PC-3 (cell line): ENCODE data around the gene KDM4C. TPM values are rescaled to one million over a fixed set of nuclear protein-coding genes. Genes with fewer than 3 reads are reported as not detected.

Source experiments
- ATAC-seq: fragments of 200-7000 bp; cut with Tn5 transposase; 2 replicates; pipeline ENCODE4 v1.9.1; 2020; ENCODE audit warnings: mild to moderate bottlenecking, moderate library complexity
- BruUV-seq: library from RNA; stranded (reverse); fragments of 400-500 nt; replicated peaks from 2 replicates; lab custom pipeline; 2021; lab: Mats Ljungman, UMichigan
- CTCF ChIA-PET: fragments of 300-600 bp; sonication (Branson Sonifier 250); formaldehyde crosslinking; loops from one replicate; lab custom pipeline; 2022; ENCODE audit warnings: antibody characterized with exemption; lab: Charles Lee
- POLR2A ChIA-PET: fragments of 300-600 bp; sonication (Branson Sonifier 250); formaldehyde crosslinking; loops from one replicate; lab custom pipeline; 2022; ENCODE audit warnings: antibody characterized with exemption; ENCODE audit not compliant: unreplicated experiment; lab: Charles Lee
- DNase-seq: peaks from one replicate; pipeline ENCODE4 v3.0.0-alpha.2; 2015
- H2AFZ ChIP-seq: fragments of 300-600 bp; sonication (generic); 2 replicates; pipeline ENCODE4 v1.6.0; 2016; ENCODE audit warnings: antibody characterized with exemption, low read length
- H3F3A ChIP-seq: fragments of 300-600 bp; sonication (generic); one replicate; pipeline ENCODE4 v1.6.0; 2017; ENCODE audit warnings: antibody characterized with exemption, low read length, control low read depth, mild to moderate bottlenecking; ENCODE audit not compliant: unreplicated experiment
- H3K27ac ChIP-seq: fragments of 300-600 bp; sonication (generic); 2 replicates; pipeline ENCODE4 v1.5.1; 2016; ENCODE audit warnings: mild to moderate bottlenecking, low read length
- H3K27me3 ChIP-seq: fragments of 300-600 bp; sonication (generic); 2 replicates; pipeline ENCODE4 v1.6.1; 2016; ENCODE audit warnings: low read length, mixed read lengths
- H3K36me3 ChIP-seq: fragments of 300-600 bp; sonication (generic); 2 replicates; pipeline ENCODE4 v1.6.1; 2016; ENCODE audit warnings: low read depth, mixed run types, low read length, mixed read lengths
- H3K4me1 ChIP-seq: fragments of 300-600 bp; sonication (generic); 2 replicates; pipeline ENCODE4 v1.5.1; 2016; ENCODE audit warnings: low read length; ENCODE audit not compliant: insufficient read depth
- H3K4me2 ChIP-seq: fragments of 300-600 bp; sonication (generic); 2 replicates; pipeline ENCODE4 v1.6.0; 2016; ENCODE audit warnings: low read length
- H3K4me3 ChIP-seq: fragments of 300-600 bp; sonication (generic); 2 replicates; pipeline ENCODE4 v1.5.1; 2016; ENCODE audit warnings: mild to moderate bottlenecking, low read length, mixed read lengths
- H3K79me2 ChIP-seq: fragments of 300-600 bp; sonication (generic); 2 replicates; pipeline ENCODE4 v1.6.1; 2017; ENCODE audit warnings: low read length, mixed read lengths
- H3K9ac ChIP-seq: fragments of 300-600 bp; sonication (generic); 2 replicates; pipeline ENCODE4 v1.6.0; 2016; ENCODE audit warnings: mild to moderate bottlenecking, low read length
- H3K9me2 ChIP-seq: fragments of 300-600 bp; sonication (generic); replicated peaks from 2 replicates; pipeline ENCODE4 v1.6.1; 2016; ENCODE audit warnings: mixed run types, low read length, mixed read lengths
- H3K9me3 ChIP-seq: fragments of 300-600 bp; sonication (generic); 2 replicates; pipeline ENCODE4 v1.6.1; 2016; ENCODE audit warnings: low read length, mixed read lengths
- H4K20me1 ChIP-seq: fragments of 300-600 bp; sonication (generic); 2 replicates; pipeline ENCODE4 v1.6.1; 2016; ENCODE audit warnings: low read length, mixed read lengths
- EZH2 ChIP-seq: fragments of 300-600 bp; sonication (generic); IDR thresholded peaks from one replicate; pipeline ENCODE4 v1.6.1; 2017; ENCODE audit warnings: antibody characterized with exemption, mild to moderate bottlenecking, low read length; ENCODE audit not compliant: unreplicated experiment
- EZH2phosphoT487 ChIP-seq: fragments of 300-600 bp; sonication (generic); IDR thresholded peaks from 2 replicates; pipeline ENCODE4 v1.6.1; 2018; ENCODE audit warnings: mild to moderate bottlenecking, antibody characterized with exemption, low read length, borderline replicate concordance
- intact Hi-C: fragments of 100-400 bp; cut with micrococcal nuclease; formaldehyde crosslinking; loops from 2 replicates; pipeline ENCODE4 v1.9.0; 2023
- total RNA-seq: library from RNA; depleted of rRNA; stranded (reverse); fragments of >200 nt; gene quantifications from 2 replicates; pipeline ENCODE4 v1.2.3, GENCODE V29; 2014
- TF ChIP-seq, protein P1 (sequence below): fragments of 300-600 bp; sonication (generic); conservative IDR thresholded peaks from 2 replicates; pipeline ENCODE4 v1.5.1; 2017; ENCODE audit warnings: antibody characterized with exemption, low read depth, mild to moderate bottlenecking, low read length

Gene KDM4C
- total RNA-seq, 1 experiment from 2014 or later: 27.0 TPM

DNA sequence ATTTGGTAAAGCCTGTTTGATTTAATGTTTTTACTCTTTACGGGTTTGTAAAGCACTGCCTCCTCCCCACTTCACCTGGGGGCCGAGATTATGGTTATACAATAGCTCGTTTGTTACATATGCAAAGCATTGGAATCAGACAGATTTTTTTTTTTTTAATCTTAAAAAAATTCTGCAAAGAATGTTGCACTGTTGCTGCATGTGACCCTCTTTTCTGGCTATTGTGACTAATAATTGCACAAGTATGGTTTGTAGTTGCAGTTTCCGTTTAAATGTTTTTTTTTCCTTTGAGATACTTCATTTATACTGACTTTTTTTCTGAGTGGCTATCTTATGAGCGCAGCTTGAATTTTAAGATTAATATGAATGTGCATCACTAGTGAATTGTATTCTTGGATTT is 165.3 kb downstream of the KDM4C start:
- ChIA-PET POLR2A (no interaction called here), CTCF (no interaction called here)
- intact Hi-C loops: no loop called here

DNA sequence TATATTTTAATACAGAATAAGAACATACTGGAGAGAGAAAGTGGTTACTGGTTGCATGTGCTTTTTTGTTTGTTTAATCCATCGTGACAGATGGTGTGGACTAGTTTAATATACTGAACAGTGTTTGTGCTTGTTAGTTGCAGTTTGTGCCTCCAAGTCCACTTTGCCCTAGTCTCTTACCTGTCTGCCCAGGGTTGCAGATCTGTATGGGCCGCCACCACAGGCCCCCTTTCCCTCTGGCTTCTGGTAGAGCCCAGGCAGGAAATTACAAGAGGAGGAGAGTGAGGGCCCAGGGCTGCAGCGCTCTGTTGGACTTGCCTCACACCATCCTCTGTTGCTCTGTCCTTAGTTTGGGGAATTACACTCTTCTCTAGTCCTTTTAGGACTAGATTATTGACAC is 166.4 kb downstream of the KDM4C start:
- H2AFZ ChIP-seq: no peak overlapping the region

More for the DNA sequence above, 165.3 kb downstream of the KDM4C start:
- H3K4me3 ChIP-seq: no peak overlapping the region
- no peak overlapping the region for H2AFZ ChIP-seq
- H3K36me3 ChIP-seq: no peaks in the 10 kb centered on the region
- H3K27me3 ChIP-seq: no peaks in the 10 kb centered on the region
- H3K9ac ChIP-seq: no peak overlapping the region
- H3K4me1 ChIP-seq: no peaks in the 10 kb centered on the region
- no peaks in the 10 kb centered on the region for H4K20me1 ChIP-seq
- no peak for ATAC-seq
- no peak overlapping the region for H3K27ac ChIP-seq
- H3F3A ChIP-seq: no peaks in the 10 kb centered on the region
- no TSS peak for BruUV-seq
- TF ChIP-seq, protein P1, sequence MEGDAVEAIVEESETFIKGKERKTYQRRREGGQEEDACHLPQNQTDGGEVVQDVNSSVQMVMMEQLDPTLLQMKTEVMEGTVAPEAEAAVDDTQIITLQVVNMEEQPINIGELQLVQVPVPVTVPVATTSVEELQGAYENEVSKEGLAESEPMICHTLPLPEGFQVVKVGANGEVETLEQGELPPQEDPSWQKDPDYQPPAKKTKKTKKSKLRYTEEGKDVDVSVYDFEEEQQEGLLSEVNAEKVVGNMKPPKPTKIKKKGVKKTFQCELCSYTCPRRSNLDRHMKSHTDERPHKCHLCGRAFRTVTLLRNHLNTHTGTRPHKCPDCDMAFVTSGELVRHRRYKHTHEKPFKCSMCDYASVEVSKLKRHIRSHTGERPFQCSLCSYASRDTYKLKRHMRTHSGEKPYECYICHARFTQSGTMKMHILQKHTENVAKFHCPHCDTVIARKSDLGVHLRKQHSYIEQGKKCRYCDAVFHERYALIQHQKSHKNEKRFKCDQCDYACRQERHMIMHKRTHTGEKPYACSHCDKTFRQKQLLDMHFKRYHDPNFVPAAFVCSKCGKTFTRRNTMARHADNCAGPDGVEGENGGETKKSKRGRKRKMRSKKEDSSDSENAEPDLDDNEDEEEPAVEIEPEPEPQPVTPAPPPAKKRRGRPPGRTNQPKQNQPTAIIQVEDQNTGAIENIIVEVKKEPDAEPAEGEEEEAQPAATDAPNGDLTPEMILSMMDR: no peak
- TF ChIP-seq EZH2phosphoT487 (no peak), EZH2 (no peak)
- H3K9me3 ChIP-seq: no peaks in the 10 kb centered on the region
- DNase-seq: no peak
- no peak overlapping the region for H3K4me2 ChIP-seq
- no peaks in the 10 kb centered on the region for H3K79me2 ChIP-seq
- no peaks in the 10 kb centered on the region for H3K9me2 ChIP-seq

DNA sequence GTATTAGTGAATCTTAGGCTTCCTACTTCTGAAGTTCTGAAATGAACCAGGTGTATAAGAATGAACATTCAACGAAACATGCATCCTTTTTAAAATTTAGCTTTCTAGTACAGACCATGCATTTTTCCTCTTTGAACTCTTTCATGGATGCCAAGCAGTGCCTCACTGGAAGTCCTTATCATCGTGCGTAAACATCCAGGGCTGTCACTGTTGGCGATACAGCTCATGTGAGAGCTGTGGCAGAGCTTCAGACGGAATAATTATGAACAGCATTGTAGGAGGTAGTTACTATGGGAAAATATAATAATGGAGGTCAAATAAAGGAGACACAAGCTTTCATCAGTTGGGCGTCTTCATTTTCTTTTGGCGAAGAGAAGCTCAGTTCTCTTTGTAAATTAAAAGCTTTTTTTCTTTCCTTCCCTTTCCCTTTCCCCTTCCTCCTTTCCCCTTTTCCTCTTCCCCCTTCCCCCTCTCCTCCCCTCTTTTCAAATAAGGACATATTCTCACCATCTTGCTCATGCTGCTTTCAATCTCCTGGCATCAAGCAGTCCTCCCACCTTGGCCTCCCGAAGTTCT is 167.3 kb downstream of the KDM4C start:
- Histone ChIP-seq H3K27me3 (no peaks in the 10 kb centered on the region), H3K36me3 (no peaks in the 10 kb centered on the region), H3K79me2 (no peaks in the 10 kb centered on the region), H3K27ac (no peak overlapping the region), H3K9me3 (no peaks in the 10 kb centered on the region), H3F3A (no peaks in the 10 kb centered on the region), H3K4me3 (no peak overlapping the region), H4K20me1 (no peaks in the 10 kb centered on the region), H2AFZ (no peak overlapping the region), H3K9me2 (no peaks in the 10 kb centered on the region), H3K4me2 (no peak overlapping the region), H3K4me1 (no peaks in the 10 kb centered on the region), H3K9ac (no peak overlapping the region)
- TF ChIP-seq EZH2 (no peak), EZH2phosphoT487 (no peak)
- TF ChIP-seq, protein P1: no peak
- ChIA-PET POLR2A (no interaction called here), CTCF (no interaction called here)
- DNase-seq (no peak), ATAC-seq (no peak)
- no TSS peak for BruUV-seq
- intact Hi-C loops: no loop called here

More for the DNA sequence above, 166.4 kb downstream of the KDM4C start:
- Histone ChIP-seq H3K9ac (no peak overlapping the region), H3K36me3 (no peaks in the 10 kb centered on the region), H3K27me3 (no peaks in the 10 kb centered on the region), H3K27ac (no peak overlapping the region), H3K4me3 (no peak overlapping the region), H3K9me2 (no peaks in the 10 kb centered on the region), H4K20me1 (no peaks in the 10 kb centered on the region), H3K4me1 (no peaks in the 10 kb centered on the region), H3F3A (no peaks in the 10 kb centered on the region), H3K9me3 (no peaks in the 10 kb centered on the region), H3K79me2 (no peaks in the 10 kb centered on the region), H3K4me2 (no peak overlapping the region)
- BruUV-seq: no TSS peak
- no peak for ATAC-seq
- TF ChIP-seq EZH2 (no peak), EZH2phosphoT487 (no peak)
- TF ChIP-seq, protein P1: no peak
- CTCF ChIA-PET: no interaction called here
- DNase-seq: no peak
- intact Hi-C loops: no loop called here
- POLR2A ChIA-PET: no interaction called here
